IMR-90 (cell line): Measurements from ENCODE around the gene TACR2. TPM values are rescaled to one million over a fixed set of nuclear protein-coding genes. Genes with fewer than 3 reads are reported as not detected.
A peak's percentile ranks its signal among the peaks of the same experiment; 100 is the strongest.

Source experiments
- ATAC-seq: fragments of 200-7000 bp; cut with Tn5 transposase; 2 replicates; pipeline ENCODE4 v1.9.1; 2020; ENCODE audit warnings: low read depth, mild to moderate bottlenecking, moderate library complexity
- BruUV-seq: library from RNA; stranded (reverse); fragments of 400-500 nt; replicated peaks from 2 replicates; lab custom pipeline; 2021; lab: Mats Ljungman, UMichigan
- CTCF ChIA-PET: fragments of 300-600 bp; formaldehyde crosslinking; extraction: SDS; loops from one replicate; lab custom pipeline; 2021; ENCODE audit warnings: antibody characterized with exemption; lab: Yijun Ruan, JAX
- POLR2A ChIA-PET: fragments of 300-600 bp; sonication (Branson Sonifier 250); formaldehyde crosslinking; loops from one replicate; lab custom pipeline; 2022; ENCODE audit warnings: antibody characterized with exemption; ENCODE audit not compliant: unreplicated experiment; lab: Charles Lee
- DNase-seq: peaks from one replicate; pipeline ENCODE4 v3.0.0; 2013
- H2AFZ ChIP-seq: replicated peaks from 2 replicates; pipeline ENCODE3; 2013; ENCODE audit warnings: low read length, mild to moderate bottlenecking; ENCODE audit not compliant: poor library complexity
- H2AK5ac ChIP-seq: 2 replicates; pipeline ENCODE4 v1.6.1; 2013; ENCODE audit warnings: low read depth, low read length, inconsistent platforms
- H2AK9ac ChIP-seq: replicated peaks from 2 replicates; pipeline ENCODE3; 2013; ENCODE audit warnings: mild to moderate bottlenecking, low read depth, low read length, moderate library complexity; ENCODE audit not compliant: poor library complexity
- H2BK120ac ChIP-seq: 2 replicates; pipeline ENCODE4 v1.6.1; 2013; ENCODE audit warnings: low read depth, low read length, inconsistent platforms
- H2BK15ac ChIP-seq: 3 replicates; pipeline ENCODE4 v1.6.1; 2013; ENCODE audit warnings: low read depth, low read length, inconsistent platforms
- H2BK20ac ChIP-seq: 2 replicates; pipeline ENCODE4 v1.6.1; 2013; ENCODE audit warnings: low read depth, mild to moderate bottlenecking, inconsistent platforms, low read length, moderate library complexity
- H2BK5ac ChIP-seq: 2 replicates; pipeline ENCODE4 v1.6.1; 2013; ENCODE audit warnings: mild to moderate bottlenecking, low read depth, low read length, inconsistent platforms; ENCODE audit not compliant: poor library complexity, severe bottlenecking
- H3K14ac ChIP-seq: replicated peaks from 2 replicates; pipeline ENCODE4 v1.6.1; 2013; ENCODE audit warnings: low read depth, low read length, inconsistent platforms
- H3K18ac ChIP-seq: 2 replicates; pipeline ENCODE4 v1.6.1; 2013; ENCODE audit warnings: low read depth, low read length, control low read depth
- H3K23ac ChIP-seq: 2 replicates; pipeline ENCODE4 v1.6.1; 2013; ENCODE audit warnings: low read depth, low read length, inconsistent platforms
- H3K27ac ChIP-seq: 2 replicates; pipeline ENCODE4 v1.5.1; 2013; ENCODE audit warnings: mild to moderate bottlenecking, control low read depth, low read length; ENCODE audit not compliant: insufficient read depth
- H3K27me3 ChIP-seq: 2 replicates; pipeline ENCODE4 v1.6.1; 2013; ENCODE audit warnings: low read length; ENCODE audit not compliant: control insufficient read depth, insufficient read depth
- H3K36me3 ChIP-seq: 2 replicates; pipeline ENCODE4 v1.6.1; 2013; ENCODE audit warnings: low read length, mixed read lengths; ENCODE audit not compliant: control insufficient read depth, insufficient read depth
- H3K4ac ChIP-seq: 2 replicates; pipeline ENCODE4 v1.6.1; 2013; ENCODE audit warnings: low read depth, low read length, inconsistent platforms
- H3K4me1 ChIP-seq: 2 replicates; pipeline ENCODE4 v1.6.1; 2013; ENCODE audit warnings: low read length, mixed read lengths; ENCODE audit not compliant: control insufficient read depth, insufficient read depth
- H3K4me2 ChIP-seq: 2 replicates; pipeline ENCODE4 v1.6.1; 2013; ENCODE audit warnings: low read depth, mild to moderate bottlenecking, control low read depth, low read length, moderate library complexity
- H3K4me3 ChIP-seq: 2 replicates; pipeline ENCODE4 v1.5.1; 2013; ENCODE audit warnings: low read depth, mild to moderate bottlenecking, control low read depth, low read length, moderate library complexity; ENCODE audit not compliant: insufficient read depth
- H3K56ac ChIP-seq: 2 replicates; pipeline ENCODE4 v1.6.1; 2013; ENCODE audit warnings: low read length, inconsistent platforms; ENCODE audit not compliant: insufficient read depth; ENCODE audit errors: extremely low read depth
- H3K79me1 ChIP-seq, 2 experiments: 2 replicates each; pipeline ENCODE4 v1.6.1; 2013; ENCODE audit warnings: low read length in 2 of 2, inconsistent platforms in 1 of 2, low read depth in 1 of 2
- H3K9ac ChIP-seq: 2 replicates; pipeline ENCODE4 v1.6.1; 2013; ENCODE audit warnings: low read depth, low read length, control low read depth
- H3K9me1 ChIP-seq: 2 replicates; pipeline ENCODE4 v1.6.1; 2013; ENCODE audit warnings: low read length, inconsistent platforms; ENCODE audit not compliant: insufficient read depth
- H3K9me3 ChIP-seq: 2 replicates; pipeline ENCODE4 v1.6.1; 2013; ENCODE audit warnings: low read length; ENCODE audit not compliant: control insufficient read depth, insufficient read depth
- H4K20me1 ChIP-seq: 2 replicates; pipeline ENCODE4 v1.6.1; 2013; ENCODE audit warnings: low read length, inconsistent platforms; ENCODE audit not compliant: insufficient read depth
- H4K5ac ChIP-seq: 2 replicates; pipeline ENCODE4 v1.6.1; 2013; ENCODE audit warnings: mild to moderate bottlenecking, low read depth, low read length, control low read depth
- H4K8ac ChIP-seq, 2 experiments: 2 replicates each; pipeline ENCODE4 v1.6.1; 2013; ENCODE audit warnings: low read depth in 2 of 2, low read length in 2 of 2, control low read depth in 1 of 2, inconsistent platforms in 1 of 2
- H4K91ac ChIP-seq: 2 replicates; pipeline ENCODE4 v1.6.1; 2013; ENCODE audit warnings: low read depth, low read length, inconsistent platforms; ENCODE audit not compliant: insufficient read depth
- CEBPB ChIP-seq: IDR thresholded peaks from 2 replicates; pipeline ENCODE4 v1.6.1; 2012; ENCODE audit warnings: low read depth, low read length, improper control_type of control experiment
- FOS ChIP-seq: fragments of 150-350 bp; IDR thresholded peaks from 2 replicates; pipeline ENCODE4 v1.6.1; 2016; ENCODE audit warnings: low read depth, low read length
- POLR2A ChIP-seq: IDR thresholded peaks from 2 replicates; pipeline ENCODE4 v1.6.1; 2012; ENCODE audit warnings: mild to moderate bottlenecking, low read depth, low read length
- RAD21 ChIP-seq: IDR thresholded peaks from 2 replicates; pipeline ENCODE4 v1.6.1; 2012; ENCODE audit warnings: low read length, improper control_type of control experiment
- SMC3 ChIP-seq: fragments of 150-350 bp; IDR thresholded peaks from 2 replicates; pipeline ENCODE4 v1.6.1; 2016; ENCODE audit warnings: low read depth, mild to moderate bottlenecking, antibody characterized with exemption, low read length, moderate library complexity
- dilution Hi-C: fragments of 300-500 bp; cut with HindIII; formaldehyde crosslinking; loops from one replicate; pipeline ENCODE4 v1.14.3; 2018; ENCODE audit warnings: low sequenced_read_pairs; ENCODE audit not compliant: unreplicated experiment
- in situ Hi-C: fragments of 300-500 bp; cut with MboI; formaldehyde crosslinking; loops from 3 replicates; pipeline ENCODE4 v1.14.3; 2019; ENCODE audit warnings: low sequenced_read_pairs, inconsistent platforms, mixed read lengths
- intact Hi-C: fragments of 100-400 bp; cut with micrococcal nuclease; formaldehyde crosslinking; loops from 2 replicates; pipeline ENCODE4 v1.10.0; 2022
- polyA plus RNA-seq, 3 experiments: library from polyadenylated mRNA; depleted of rRNA; stranded (reverse); fragments of >200 nt; gene quantifications; 2 replicates each; pipeline ENCODE4 v1.2.3, GENCODE V29; 2012; ENCODE audit warnings: low replicate concordance in 1 of 3
- total RNA-seq: library from RNA; depleted of rRNA; stranded (reverse); fragments of >200 nt; gene quantifications from 2 replicates; pipeline ENCODE4 v1.2.3, GENCODE V29; 2012

TACR2 gene
- total and polyA plus RNA-seq, 2 of the 4 experiments (the other 2 are of a cell fraction) = not detected

DNA sequence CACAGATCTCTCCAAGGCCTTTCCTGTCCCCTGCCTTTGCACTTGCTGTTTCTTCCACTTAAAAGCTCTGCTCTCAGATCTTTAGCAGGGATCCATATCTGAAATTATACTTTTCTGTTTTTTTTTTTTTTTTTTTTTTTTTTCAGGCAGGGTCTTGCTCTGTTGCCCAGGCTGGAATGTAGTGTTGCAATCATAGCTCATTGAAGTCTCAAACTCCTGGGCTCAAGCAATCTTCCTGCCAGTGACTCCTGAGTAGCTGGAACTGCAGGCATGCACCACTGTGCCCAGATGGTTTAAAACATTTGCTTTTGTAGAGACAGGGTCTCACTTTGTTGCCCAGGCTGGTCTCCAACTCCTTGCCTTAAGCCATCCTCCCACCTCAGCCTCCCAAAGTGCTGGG, 29.5 kb upstream of the TACR2 start:
- H2AFZ ChIP-seq = no peak overlapping the region
- TF ChIP-seq POLR2A (no peak), FOS (no peak), RAD21 (no peak), SMC3 (no peak), CEBPB (peak; percentile 26; the same call in 1 of the 2 replicates)
- H3K56ac ChIP-seq = no peak overlapping the region; the same call in 1 of the 2 replicates
- peaks cover 16% of the 10 kb centered on the region for H3K9me1 ChIP-seq
- no TSS peak for BruUV-seq
- H3K4ac ChIP-seq = peak overlapping the region; percentile 77
- peak overlapping the region; percentile 70; the same call in 1 of the 2 replicates for H3K27ac ChIP-seq
- peak overlapping the region; percentile 38 for H2BK20ac ChIP-seq
- H4K20me1 ChIP-seq = peaks cover 3% of the 10 kb centered on the region; the same call in 1 of the 2 replicates
- H4K8ac ChIP-seq = 0 out of 4 replicates have a peak overlapping the region, but pooled peaks of 1 of the 2 experiments have one; percentile 25
- intact Hi-C loops = no loop called here
- CTCF ChIA-PET = interaction anchor here (0.6 kb wide), 2 partner anchors 38 to 937 kb away, joined by 4 to 5 read pairs; no protein-coding TSS in a partner anchor
- no peak overlapping the region for H3K23ac ChIP-seq
- H4K91ac ChIP-seq = peak overlapping the region; percentile 56; the same call in 1 of the 2 replicates
- peaks cover 7% of the 10 kb centered on the region for H3K27me3 ChIP-seq
- H2BK15ac ChIP-seq = peak overlapping the region; percentile 26; the same call in 2 of the 3 replicates
- POLR2A ChIA-PET = interaction anchor here (0.6 kb wide), 1 partner anchor 1375 kb away, joined by 8 read pairs; no protein-coding TSS in a partner anchor
- H3K4me1 ChIP-seq = peaks cover 9% of the 10 kb centered on the region
- DNase-seq (no peak), ATAC-seq (0 out of 2 replicates have a peak, but pooled peaks have one; percentile 6)
- peak overlapping the region; percentile 25; the same call in 1 of the 2 replicates for H3K18ac ChIP-seq
- H3K4me3 ChIP-seq = no peak overlapping the region
- H2BK120ac ChIP-seq = peak overlapping the region; percentile 60
- H3K9ac ChIP-seq = no peak overlapping the region
- H3K14ac ChIP-seq = no peak overlapping the region; the same call in none of the 2 replicates
- in situ Hi-C loops = no loop called here
- no peaks in the 10 kb centered on the region for H3K9me3 ChIP-seq
- H3K36me3 ChIP-seq = no peaks in the 10 kb centered on the region
- peak overlapping the region; percentile 66; the same call in 1 of the 2 replicates for H2AK5ac ChIP-seq
- H2BK5ac ChIP-seq = peak overlapping the region; percentile 51
- H3K79me1 ChIP-seq = no peaks in the 10 kb centered on the region
- no peak overlapping the region for H4K5ac ChIP-seq
- no peak overlapping the region for H2AK9ac ChIP-seq
- dilution Hi-C loops = no loop called here
- no peak overlapping the region for H3K4me2 ChIP-seq
